Fibroblast of skin of right quadriceps (primary cell): ENCODE results near the gene GALNT7.
"Not testable (repeated sequence)": the region's sequence is repeated elsewhere in the genome, so short reads cannot be mapped to it uniquely, and the experiment has no call there.

Experiments used
- DNase-seq: peaks from one replicate; pipeline ENCODE4 v3.0.0-alpha.2; 2013

Gene GALNT7

DNA sequence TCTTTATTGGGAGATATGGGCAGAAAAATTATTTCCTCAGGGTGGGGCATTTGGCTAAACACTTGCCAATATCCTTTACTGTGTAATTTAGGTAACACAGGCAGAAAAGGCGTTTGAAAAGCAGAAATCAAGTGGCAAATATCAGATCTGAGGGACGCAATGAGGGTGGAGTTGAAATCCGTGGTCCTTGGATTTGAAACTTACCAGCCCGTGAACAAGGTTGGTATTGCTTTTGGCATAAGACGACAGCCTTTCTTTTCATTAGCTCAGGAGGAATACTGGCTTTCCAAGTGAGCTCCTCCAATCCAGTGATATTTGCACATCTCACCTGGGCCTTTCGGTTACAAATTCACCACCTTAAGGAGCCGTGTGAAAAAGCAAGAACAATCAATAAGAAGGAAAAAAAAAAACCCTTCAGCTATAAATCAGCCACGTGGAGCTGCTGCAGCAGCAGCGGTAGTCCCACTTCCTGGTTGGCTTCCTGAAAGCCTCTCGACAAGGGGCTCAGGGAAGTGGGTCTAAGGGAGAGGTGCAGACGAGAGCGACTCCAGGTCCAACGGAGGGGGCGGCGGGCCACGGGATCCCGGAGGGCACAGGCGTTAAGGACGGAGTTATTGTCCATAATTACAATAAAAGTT, 734 bp upstream of the GALNT7 start:
- peak; percentile 17 for DNase-seq

DNA sequence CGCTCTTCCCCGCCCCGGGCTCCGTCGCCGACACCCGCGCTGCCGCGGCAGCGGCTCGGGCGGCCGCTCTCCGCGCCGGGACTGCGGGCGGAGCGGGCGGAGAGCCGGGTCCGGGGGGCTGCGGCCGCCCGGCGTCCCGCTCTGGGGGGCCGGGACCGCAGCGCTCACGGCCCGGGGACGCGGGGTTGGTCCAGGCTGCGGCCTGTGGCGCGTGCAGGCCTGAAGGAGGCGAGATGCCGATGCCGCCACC, 492 bp downstream of the GALNT7 start:
- no peak for DNase-seq

DNA sequence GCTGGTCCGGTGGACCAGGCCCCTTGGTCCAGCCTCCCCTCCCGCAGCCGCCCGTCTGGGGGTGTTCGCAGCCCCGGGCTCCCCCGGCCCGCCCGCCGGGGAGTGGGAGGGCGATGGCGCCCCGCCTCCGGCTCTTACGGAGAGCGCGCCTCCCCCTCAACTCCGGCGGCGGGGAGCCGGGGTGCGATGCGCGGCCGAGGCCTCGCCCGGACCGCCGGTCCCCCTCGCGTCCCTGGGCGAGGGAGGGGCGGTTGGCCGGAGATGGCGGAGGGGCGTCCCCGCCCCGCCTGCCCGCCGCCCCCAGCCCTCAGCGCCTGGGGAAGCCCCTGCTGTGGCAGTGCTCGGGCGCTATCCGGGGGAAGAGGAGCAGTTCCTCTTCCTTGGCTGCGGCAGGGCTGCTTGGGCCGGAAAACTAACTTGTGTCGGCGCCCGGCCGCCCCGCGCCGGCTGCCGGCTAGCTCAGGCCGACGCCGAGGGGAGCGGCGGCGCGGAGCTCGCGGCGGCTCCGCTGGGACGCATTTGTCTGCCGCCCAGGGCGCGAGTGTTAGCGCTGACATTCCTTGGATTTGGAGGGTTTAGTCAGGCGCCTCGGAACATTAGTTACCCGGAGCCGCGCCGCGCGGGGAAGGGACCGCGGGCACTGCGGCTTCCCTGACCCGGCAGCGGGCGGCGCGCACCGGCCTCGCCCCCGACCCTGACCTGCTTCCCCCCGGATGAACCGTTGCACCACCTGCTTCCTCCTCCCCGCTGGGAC, 994 bp downstream of the GALNT7 start:
- peak; percentile 60 for DNase-seq

DNA sequence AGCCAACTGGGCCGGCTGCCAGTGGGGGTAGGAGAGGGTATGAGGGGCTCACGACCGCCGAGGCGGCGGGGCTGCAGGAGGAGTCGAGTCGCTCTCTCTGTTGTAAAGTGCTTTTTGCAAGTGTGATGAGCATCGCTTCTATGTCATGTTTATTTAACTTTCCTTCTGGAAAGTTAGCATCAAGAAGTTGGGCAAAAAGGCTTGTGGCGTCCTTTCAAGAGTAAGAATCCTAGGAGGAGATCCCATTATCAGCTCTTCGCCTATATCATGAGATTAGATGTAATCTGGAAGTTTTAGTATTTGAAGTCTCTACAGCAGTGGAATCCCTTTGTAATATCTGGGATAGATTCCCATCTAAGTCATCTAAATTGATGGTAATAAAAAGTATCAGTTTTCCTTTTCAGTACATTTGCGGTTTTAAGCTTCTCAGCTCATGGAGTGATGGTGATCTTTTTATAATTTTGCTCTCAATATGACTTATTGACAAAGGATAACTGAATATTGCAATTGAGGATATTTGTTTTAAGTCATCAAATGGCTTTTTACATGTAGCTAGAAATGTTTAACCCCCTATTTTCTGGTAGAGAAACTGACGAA, 1.7 kb downstream of the GALNT7 start:
- no peak for DNase-seq

DNA sequence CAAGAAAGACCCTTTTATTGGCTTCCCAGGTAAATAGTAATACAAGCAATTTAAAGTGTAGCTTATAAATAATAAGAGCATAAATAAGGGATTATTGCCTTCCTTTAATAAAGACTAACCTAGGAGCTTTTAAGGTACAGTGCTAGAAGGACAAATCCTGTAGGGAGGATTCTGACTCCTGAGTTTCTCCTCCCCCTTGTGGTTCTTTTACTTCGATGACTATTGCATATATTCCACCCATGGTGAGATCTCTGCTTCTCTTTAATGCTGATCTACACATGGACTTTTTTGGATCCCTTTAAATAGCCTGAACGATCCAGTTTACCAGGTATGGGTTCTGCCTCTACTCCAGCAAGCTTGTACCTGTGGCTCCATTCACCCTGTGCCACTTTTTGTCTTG, 2.5 kb downstream of the GALNT7 start:
- no peak for DNase-seq

DNA sequence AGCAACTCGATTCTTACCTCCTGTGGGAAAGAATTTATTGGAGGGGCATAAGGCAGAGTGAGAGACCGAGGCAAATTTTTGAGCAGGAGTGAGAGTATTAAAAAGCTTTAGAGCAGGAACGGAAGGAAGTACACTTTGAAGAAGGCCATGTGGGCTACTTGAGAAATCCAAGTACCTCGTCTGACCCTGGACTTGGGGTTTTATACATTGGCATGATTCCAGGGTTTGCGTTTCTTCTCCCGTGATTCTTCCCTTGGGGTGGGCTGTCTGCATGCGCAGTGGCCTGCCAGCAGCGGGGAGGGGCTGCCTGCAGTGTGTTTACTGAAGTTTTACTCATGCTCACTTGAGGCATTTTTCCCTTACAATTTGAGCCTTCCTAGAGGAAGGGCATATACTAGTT, 3.4 kb downstream of the GALNT7 start:
- DNase-seq: no peak

DNA sequence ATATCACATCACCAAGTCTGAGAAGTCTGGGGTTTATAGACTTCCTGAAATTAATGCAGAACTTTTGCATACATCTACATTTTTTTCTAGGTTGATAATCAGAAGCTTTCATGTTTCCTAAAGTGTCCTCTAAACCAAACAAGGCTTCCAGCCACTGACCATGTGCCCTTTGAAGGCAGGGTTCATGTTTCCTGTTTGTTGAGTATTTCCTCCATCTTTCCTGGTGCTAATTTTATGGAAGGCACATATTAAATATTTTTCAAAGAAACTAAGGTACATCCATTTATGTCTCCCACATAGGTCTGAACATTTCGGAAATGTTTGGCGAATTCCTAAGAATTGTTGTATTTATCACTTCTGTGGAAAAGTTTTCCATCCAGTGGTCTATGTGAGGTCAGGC, 5.6 kb downstream of the GALNT7 start:
- DNase-seq: no peak

DNA sequence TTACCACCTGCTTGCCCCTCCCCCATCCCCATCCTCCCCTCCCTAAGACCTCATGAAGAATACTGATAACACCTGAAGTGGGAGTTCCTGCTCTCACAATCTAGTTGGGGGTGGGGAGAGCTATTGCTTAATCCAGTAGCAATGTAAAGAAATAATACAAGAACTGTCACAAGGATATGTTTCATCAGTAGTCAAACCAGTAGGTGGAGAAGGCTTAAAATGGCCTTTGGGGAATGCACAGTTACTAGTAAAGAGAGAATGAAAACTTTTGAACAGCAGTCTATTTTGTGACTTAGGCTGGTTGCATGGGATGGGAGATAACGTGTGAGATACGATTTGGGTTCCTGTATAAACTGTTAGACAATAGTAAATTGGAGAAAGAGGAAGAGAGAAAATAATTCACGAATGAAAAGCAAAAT, 6.0 kb downstream of the GALNT7 start:
- DNase-seq: no peak

DNA sequence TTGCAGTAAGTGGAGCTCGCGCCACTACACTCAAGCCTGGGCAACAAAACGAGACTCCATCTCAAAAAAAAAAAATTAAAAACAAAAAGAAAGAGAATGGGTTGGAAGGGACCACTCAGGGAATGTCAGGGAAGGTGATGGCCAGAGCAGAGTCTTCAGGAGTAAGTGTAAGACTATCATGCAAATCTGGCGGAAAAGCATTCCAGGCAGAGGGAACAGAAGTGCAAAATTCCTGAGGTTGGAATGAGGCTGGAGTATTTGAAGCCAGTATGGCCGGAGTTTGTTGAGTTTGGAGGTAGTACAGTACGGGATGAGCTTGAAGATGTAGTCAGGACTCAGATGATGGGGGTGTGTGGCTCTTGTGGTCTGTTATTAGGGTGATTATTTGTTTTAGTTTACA, 7.4 kb downstream of the GALNT7 start:
- DNase-seq: no peak

DNA sequence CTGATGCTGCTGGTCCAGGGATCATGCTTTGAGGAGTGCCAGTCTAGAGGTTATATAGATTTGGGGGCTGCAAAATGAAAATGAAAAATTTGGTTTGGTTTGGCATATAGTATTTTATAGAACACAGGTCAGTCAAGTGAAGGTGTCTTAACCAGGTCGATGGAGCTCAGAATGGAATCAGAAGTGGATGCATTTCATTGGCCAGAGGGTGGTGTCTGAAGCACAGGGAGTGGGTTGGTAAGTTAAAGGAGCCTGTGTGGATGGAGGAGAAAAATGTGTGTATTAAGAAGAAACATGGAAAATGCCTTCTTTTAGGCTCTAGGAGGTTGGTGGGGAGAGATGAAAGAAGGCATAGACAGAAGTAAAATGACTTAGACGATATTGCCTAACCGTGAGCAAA, 8.6 kb downstream of the GALNT7 start:
- no peak for DNase-seq

DNA sequence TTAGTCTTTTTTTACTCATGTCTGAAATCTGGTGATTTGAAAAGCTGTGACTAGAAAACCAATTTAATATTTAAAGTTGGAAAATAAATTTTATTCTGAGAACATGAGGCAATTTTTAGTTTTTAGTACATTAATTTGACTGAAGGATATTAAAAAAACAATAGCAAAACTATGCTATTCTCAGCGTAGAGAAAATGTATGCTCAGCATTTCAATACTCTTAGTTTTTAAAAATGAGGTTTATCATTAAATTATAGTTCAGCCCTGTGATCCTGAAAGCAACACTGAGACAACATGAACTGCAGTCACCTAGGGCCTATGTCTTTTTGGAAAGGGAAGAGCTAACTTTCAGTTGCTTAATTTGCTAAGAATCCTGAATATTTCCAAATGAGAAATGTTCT, 9.5 kb downstream of the GALNT7 start:
- DNase-seq: no peak

DNA sequence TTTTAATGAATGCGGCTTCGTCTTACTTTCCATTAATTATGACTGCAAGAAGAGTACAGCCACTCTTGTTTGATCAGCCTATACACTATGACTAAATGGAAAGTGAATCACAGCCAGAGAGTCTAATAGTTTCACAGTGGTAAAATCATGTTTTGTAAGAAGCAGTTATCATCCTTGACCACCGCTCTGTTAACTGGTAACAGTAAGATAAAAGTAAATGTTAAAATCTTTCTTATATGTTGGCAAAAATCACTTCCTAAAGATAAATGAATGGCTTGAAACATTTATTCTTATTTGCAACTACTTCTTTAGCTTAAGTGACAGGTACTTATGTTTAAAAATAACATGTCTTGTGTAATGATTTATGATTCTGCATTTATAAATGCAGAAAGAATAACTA, 13.2 kb downstream of the GALNT7 start:
- peak; percentile 62 for DNase-seq

DNA sequence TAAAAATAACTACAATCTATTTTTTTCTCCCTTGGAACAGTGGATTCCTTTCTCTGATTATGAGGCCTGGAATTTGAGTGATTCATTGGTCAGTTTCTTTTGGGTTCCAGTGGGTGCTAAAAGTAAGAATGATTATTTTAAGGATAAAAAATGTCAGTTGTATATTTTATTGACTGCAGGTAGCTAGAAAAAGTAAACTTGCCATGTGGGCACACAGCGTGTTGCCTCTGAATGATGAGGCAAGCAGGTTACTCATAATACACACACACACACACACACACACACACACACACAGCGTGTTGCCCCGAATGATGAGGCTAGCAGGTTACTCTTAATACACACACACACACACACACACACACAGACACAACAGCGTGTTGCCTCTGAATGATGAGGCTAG, 13.8 kb downstream of the GALNT7 start:
- peak; percentile 86 for DNase-seq

DNA sequence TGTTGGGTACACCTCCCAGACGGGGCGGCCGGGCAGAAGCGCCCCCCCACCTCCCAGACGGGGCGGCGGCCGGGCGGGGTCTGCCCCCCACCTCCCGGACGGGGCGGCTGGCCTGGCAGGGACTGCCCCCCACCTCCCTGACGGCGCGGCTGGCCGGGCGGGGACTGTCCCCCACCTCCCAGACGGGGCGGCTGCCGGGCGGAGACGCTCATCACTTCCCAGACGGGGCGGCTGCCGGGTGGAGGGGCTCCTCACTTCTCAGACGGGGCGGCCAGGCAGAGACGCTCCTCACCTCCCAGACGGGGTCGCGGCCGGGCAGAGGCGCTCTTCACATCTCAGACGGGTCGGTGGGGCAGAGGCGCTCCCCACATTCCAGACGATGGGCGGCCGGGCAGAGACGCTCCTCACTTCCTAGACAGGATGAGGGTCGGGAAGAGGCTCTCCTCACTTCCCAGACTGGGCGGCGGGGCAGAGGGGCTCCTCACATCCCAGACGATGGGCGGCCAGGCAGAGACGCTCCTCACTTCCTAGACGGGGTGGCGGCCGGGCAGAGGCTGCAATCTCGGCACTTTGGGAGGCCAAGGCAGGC, 15.1 kb downstream of the GALNT7 start:
- not testable (repeated sequence) for DNase-seq

DNA sequence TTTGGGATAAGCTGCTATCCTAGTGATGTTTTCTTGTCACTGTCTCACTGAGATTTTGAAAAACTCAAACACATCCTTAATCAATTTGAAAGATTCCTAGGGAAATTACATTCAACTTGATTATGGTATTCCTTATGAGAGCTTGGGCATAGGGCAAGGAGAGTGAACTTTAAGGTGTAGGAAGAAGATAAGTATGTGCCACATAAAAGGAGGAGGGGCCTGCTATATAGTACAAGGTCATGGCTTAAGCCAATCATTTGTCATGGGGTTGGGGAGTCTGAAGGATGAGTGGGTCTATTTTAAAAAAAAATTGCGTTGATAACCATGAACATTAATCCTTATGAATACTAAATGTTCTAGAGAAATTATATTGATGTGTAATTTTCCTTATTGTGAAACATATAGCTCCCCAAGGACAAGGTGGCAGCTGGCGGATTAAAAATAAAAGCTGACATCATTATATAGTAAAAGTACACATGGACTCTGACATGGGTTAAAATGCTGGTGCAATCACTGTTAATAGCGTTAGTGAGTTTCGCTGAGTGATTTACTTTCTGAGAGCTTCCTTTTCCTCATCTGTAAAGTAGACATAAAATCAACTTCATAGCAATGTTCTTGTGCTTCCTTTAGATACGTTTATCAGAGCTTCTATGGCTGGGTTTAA, 17.4 kb downstream of the GALNT7 start:
- no peak for DNase-seq

DNA sequence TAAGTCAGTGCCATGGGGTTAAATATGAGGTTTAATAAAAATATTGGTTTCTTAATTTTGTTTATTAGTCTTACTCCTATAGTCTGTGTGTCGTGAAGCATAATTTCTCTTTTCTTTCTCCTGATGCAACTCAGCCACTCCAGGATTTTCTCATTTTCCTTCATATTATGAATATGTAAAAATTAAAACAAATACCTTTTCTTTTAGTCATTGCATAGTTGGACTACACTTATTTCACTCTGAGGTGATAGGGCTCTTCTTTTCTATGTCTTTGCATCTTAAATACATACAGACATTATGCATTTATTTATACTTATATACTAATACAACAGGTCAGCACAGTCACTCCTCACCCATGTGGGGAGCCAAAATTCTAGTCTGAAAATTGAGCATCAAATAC, 19.1 kb downstream of the GALNT7 start:
- no peak for DNase-seq

DNA sequence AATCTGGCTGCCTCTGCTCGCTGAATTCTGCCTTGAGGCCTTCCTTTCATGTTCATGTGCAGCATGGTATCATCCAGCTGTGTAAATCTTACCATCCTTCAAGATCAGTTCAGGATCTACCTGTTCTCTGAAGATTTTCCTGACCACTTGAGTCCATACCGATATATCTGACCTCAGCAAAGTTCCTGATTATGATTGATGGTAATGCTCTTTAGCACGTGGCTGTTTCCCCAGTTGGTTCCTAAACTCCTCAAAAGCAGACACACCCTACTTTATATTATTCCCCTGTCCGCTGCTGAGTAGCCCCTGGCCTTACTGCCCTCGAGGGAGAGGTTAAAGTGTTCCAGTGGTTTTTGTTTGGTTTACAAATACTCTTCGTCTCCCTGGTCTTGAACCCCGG, 20.0 kb downstream of the GALNT7 start:
- no peak for DNase-seq

DNA sequence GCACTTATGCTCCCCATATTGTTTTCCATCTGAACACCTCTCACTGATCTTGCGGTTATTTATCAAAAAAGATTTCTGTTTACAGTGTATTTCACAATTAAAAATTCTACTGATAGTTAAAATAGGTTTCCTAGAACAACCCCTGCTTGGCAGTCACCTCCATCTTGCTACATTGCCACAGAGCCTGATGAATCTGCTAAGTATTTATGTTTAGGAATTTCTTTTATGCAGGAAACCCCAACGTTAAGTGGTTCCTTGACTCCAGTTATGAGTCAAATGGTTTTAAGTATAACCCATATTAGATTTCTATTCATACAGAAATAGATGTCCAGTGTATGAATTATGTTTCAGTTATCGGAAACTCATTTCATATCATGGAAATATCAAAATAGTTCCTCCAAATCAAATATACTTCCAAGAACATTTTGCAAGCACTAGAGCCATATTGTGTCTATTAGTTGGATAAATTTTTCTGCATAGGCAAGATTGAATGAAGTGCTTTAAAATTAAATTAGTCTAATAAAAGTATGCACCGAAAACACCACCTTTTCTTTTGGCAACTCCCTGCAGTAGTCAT, 20.6 kb downstream of the GALNT7 start:
- DNase-seq: peak; percentile 58

DNA sequence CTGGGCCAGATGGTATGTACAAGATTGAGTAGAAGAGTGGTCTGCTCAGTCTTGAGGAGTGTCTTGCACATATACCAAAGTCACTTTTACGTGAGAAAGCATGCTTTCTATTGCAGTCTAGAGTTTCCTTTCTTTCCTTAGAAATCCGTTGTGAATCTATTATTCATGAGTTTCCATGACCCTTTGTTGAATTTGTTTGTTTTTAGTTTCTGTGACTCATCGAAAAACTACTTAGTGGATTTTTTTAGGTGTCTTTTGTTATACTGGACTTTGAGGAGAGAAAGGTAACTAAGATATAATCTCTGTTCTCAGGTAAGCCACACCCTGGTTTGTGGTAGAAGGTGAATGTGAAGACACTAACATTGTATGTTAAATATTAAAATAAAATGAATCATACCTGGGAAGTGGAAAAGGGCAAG, 23.0 kb downstream of the GALNT7 start:
- no peak for DNase-seq

DNA sequence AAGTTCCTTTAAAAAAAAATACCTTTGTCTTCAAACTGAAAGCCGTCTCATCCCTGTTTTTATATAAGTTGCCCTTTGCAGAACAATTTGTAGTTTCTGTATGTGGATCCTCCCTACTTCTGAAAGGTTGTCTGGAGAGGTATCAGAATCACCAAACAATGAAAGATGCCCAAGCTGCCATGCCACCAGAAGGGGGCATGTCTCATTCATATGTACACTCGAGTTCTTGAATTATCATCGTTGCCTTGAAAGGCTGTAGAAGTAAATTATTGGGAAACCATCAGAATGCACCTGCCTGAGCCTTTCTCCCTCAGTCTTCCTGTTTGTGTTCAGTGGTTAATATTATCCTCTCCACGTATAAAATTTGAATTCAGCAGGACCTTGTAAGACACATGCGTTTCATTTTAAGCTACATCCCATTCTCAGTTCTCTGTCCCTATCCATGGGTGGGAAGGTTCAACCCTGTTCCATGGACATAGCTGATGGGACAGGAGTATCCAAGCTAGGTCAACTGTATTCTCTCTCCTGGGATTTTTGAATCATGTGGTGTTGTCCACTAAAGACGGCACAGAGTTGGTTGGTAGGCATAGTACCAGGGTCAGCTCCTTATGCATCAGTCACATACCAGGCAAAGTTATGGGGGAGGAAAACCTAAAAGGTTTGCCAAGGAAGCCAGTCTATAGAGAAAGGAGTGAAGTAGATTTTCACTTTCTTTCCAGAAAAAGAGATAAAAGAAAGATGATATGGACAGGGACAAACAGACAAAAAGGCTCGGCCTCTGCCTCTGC, 24.0 kb downstream of the GALNT7 start:
- DNase-seq: no peak

DNA sequence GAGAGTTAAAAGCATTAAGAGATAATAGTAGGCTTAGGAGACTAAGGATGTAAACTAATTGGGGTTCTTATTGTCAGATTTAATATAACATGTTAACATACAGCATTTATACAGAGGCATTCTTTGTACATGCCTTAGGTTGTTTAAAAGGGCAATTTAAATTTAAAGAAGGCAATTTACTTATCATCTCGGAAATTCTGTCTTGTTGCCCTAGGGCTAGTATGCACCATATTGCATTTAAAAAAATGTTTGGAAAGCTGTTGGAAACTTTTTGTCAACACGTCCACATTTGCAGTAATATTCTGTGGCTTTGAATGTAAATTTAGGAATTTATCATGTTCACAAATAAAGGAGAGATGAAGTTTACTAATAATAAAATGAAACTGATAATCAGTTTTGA, 25.5 kb downstream of the GALNT7 start:
- DNase-seq: no peak

DNA sequence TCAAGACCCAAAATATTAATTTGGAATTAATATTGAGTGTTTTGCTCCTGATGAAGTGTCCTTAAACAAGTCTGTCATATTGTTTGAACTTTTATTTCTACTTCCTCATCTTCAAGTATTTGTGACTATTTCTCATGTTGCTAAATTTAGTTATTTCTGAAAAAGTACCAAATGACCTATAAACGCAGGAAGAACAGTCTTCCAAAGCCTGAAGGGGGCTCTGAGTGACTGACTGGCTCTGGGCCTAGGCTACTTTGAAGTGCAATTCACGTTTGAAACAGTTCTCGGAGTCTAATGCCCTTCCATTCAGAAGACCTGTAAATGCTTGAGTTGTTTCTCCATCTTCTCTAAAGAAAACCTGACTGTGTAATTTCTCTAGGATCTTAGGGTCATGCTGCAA, 26.5 kb downstream of the GALNT7 start:
- no peak for DNase-seq

DNA sequence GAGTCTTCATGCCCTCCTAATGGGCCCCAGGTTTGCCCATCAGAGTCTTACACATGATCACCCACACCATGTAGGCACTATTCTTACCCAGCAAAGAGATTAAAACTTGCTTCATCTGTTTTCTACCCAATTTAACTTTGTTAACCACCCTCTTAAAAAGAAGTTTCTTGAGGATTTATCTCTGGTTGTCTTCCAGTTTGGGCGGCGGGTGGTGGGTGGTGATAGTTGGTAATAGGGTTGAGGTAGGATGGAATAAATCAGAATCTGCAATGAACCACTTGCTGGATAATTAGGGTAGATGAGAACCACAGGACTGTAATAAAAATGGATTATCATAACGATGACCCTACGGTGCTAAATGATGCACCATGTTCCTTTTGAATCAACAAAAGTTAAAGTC, 30.9 kb downstream of the GALNT7 start:
- DNase-seq: no peak
